ENCODE results near the gene POU2F3.
A peak's percentile ranks its signal among the peaks of the same experiment; 100 is the strongest.

The POU2F3 gene

GRCh38 chr11:120239713-120240640, at the start of gene POU2F3:
TSS of gene POU2F3 (plus strand) at chr11:120240140. CDS start at chr11:120240344, 204 bp downstream.
- no peak for DNase-seq (ENCODE audit: low spot score)

DNA sequence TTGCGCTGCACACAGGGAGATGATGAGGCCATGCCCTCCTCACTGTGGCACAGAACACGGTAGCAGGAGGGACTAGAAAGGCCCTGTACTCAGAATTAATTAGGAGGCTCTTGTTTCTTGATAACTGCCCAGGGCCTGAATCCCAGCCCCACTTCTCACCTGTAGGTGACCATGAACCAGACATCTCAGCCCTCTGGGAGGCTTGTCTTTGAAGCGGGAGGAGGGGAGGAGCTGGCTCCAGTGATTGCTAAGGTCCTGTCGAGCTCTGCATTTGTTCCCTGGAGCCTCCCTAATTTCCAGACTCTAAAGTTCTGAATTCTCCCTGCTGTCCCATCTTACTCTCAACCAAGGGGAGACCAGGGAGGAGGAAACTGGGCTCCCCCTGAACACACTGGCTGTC, 48.9 kb upstream of the POU2F3 start:
- no peak for DNase-seq (ENCODE audit: low spot score)

DNA sequence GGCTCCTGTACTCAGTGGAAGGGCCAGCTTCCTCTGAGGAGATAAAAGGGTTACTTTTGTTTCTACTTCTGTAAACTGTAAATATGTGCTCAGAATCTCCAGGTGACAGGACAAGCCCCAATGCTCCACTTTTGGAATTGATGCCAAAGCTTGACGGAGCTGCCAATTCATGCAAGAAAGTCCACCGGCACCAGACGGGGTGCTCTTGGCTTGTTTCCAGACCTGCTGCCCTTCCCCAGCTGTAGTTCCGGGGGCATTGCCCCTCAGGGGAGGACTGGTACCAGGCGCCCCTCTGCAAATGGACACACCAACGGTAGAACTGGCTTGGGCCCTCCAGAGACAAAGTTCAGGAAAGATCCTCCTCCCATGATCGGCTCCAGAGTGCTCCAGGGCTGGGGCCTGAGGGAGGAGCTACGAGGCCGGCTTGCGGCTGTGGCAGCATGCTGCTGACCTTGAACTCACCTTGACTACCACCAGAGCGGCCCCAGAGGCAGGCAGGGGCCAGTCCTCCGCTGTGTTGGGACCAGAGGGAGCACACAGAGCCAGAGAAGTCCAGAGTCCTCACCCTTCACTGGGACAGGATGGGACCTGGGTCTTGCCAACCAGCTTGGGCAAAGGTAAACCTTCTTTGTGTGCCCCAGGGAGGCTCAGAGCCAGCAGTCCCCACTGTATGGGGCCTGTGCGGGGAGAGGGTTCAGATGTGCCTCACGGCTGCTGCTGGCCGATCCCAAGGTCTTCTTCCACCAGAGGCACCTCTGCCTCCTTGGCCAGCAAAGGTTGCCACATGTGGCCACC, 46.9 kb upstream of the POU2F3 start:
- DNase-seq (ENCODE audit: low spot score), result no peak

GRCh38 chr11:120194166-120194565, 45.8 kb upstream of the POU2F3 start:
- DNase-seq (ENCODE audit: low spot score), result no peak

DNA sequence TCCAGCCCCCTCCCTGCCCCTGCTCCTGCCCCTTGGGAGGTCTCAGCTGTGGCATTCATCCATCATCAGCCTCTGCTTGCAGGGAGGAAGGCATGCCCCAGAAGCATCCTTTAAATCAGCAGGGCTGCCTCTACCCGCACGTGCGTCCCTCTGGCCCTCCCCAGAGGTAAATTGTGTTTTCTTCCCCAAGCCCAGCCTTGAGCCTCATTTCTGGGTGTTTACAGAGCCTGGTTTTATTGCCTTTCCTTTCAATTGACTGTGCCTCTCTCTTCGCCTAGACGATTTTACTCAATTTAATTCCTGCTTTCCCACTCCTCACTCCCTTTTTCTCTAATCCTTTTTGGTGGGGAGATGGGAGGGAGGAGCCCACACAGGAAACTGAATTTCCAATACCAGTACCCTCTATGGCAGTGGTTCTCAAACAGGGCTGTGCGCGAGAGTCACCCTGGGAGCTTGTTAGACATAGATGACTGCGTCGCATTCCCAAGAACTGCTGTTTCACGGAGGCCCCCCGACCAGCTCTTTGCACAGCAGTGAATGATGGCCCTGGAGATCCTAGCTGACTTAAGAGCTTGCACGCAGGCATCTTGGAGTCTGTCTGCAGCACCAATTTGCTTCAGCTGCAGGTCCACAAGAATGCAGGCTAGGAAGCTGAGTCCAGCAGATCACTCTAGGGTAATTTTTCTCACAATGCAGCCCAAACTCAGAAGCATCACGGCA, 44.2 kb upstream of the POU2F3 start:
- DNase-seq (ENCODE audit: low spot score), result no peak

GRCh38 chr11:120196826-120197225, 43.1 kb upstream of the POU2F3 start:
- no peak for DNase-seq (ENCODE audit: low spot score)

GRCh38 chr11:120197251-120197891, 42.6 kb upstream of the POU2F3 start:
- DNase-seq (ENCODE audit: low spot score), result peak; percentile 47

DNA sequence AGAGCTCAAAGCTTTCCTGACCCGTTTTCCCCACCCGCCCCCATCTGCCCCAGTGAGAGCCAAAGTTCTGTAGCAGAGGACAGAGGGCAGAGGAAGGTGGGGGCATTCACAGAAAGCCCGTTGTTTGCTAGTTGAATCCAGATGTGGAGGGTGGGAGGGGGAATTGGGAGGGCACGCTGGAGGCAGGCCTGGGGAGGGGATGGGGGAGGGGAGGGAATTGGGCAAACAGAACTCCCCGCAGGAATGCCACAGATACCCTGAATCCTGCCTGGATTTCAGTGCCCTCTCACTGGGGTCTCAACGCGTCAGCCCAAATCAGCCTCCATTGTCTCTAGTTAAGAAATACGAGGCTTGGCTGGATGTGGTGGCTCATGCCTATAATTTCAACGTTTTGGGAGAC, 42.0 kb upstream of the POU2F3 start:
- no peak for DNase-seq (ENCODE audit: low spot score)

GRCh38 chr11:120198403-120198786, 41.5 kb upstream of the POU2F3 start:
- no peak for DNase-seq (ENCODE audit: low spot score)

GRCh38 chr11:120198787-120199469, 41.0 kb upstream of the POU2F3 start:
- no peak for DNase-seq (ENCODE audit: low spot score)

DNA sequence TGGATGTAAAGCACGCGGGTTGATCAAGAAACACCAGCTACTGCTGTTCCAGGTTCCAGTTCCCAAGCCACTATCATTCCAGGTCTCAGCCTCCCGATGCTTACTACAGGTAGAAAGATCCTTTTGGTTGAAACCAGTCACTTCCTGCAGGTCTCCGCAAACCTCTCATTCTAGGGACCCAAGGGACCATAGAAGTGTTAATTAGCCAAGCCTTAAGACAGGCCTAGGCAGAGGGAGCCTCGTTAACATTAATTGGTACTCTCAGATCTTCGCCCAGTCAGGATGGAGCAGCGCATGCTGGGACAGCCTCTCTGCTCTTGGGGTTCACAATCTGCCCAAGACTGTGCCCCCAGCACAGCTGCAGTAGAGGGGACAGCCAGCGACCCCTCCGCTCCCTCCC, 40.3 kb upstream of the POU2F3 start:
- no peak for DNase-seq (ENCODE audit: low spot score)

DNA sequence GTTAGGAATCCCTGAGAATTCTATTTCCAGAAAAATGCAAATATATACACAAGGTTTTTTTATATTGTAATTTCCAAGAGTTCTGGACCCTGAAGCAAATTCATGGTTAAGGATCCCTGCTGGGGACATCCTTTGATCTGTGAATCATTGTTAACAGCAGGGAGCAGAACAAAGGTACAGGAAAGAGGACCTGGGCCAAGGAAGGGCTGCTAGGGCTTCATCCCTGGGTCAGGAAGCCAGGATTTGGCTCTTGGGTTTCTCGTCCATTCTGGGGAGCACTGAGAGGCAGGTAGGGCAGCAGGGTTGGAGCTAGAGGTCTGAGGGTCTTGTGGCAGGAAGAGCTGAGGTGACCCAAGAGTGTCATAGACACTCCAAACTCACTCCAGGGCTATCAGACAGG, 39.3 kb upstream of the POU2F3 start:
- no peak for DNase-seq (ENCODE audit: low spot score)

GRCh38 chr11:120201653-120202052, 38.3 kb upstream of the POU2F3 start:
- DNase-seq (ENCODE audit: low spot score), result no peak

DNA sequence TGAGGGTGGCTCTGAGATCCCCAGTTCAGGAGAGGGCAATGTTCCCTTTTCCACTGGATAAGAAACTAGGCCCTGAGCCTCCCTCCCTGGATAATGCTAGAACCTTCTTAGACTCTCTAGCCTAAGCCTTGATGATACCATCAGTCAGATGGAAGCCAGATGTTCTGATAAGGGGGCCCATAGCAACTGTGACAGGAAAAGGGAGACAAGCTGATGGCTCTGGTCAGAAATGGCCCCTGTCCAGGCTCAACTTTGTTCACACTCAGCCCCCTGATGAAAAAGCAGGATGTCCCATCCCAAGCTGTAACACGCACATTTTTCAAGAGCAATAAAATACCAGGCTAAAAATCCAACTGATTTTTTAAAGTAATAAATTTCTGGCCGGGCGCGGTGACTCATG, 36.3 kb upstream of the POU2F3 start:
- peak; percentile 28 for DNase-seq (ENCODE audit: low spot score)

GRCh38 chr11:120205596-120206161, 34.3 kb upstream of the POU2F3 start:
- DNase-seq (ENCODE audit: low spot score), result peak; percentile 58

GRCh38 chr11:120207512-120207911, 32.4 kb upstream of the POU2F3 start:
- no peak for DNase-seq (ENCODE audit: low spot score)

DNA sequence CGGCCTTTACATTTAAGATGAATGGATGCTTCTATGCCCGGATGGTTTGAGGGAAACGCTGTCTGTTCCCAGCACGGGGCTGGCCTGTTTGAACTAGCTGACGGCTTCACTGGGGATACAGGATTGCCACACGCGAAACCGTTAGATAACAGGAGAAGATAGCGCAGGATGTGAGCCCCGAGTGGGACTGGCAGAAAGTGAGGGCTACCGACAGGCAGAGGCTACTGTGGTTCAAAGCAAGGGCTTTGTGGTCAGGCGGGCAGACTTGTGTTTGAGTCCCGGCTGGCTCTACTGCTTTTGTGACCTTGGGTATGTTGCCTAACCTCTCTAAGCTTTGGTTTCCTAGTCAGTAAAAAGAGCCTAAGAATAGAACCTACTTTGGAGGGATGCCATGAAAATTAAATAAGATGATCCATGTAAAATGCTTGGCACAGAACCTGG, 31.9 kb upstream of the POU2F3 start:
- no peak for DNase-seq (ENCODE audit: low spot score)

GRCh38 chr11:120208777-120209176, 31.2 kb upstream of the POU2F3 start:
- DNase-seq (ENCODE audit: low spot score), result peak; percentile 67

GRCh38 chr11:120209746-120210625, 30.0 kb upstream of the POU2F3 start:
- DNase-seq (ENCODE audit: low spot score), result no peak

Measured in AG08395 (cell line).